ENCODE measurements around the gene SACM1L. TPM values are rescaled to one million over a fixed set of nuclear protein-coding genes. Genes with fewer than 3 reads are reported as not detected.

The SACM1L gene
- total and polyA plus RNA-seq, 2 of the 4 experiments (the other 2 are of a cell fraction) = 19.0 to 40.9 TPM

DNA sequence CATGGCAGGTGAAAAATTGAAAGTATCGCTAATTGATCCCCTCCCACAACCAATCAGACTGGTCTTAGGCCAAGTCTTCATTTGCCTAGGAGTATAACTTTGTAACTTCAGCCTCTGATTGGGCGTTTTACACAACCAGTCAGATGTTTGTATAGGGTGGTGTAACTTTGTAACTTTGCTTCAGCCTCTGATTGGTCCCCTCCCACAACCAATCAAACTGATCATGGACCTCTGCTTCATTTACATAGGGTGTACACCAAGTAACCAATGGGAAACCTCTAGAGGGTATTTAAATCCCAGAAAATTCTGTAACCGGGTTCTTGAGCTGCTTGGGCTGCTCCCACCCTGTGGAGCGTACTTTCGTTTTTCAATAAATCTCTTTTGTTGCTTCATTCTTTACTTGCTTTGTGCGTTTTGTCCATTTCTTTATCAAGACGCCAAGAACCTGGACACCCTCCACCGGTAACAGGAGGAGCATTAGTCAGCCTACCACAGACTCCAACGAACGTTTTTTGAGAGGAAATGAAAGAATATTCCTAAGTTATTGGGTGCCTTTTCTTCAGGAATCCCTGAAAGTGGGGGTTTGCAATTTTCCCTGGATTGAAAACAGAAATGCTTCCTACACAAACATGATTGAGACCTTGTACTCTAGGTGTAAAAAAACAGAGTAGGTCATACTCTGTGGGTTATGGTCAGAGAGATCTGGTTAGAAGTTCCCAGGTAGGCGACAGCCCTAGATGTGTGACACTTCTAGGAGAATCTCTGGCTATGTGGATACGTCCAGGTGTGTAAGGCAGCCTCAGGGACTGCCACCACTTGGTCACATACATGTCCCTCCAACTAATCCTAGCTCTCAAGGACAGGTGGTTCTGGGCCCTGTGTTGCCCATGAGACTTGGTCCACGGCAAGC is 5.5 kb upstream of the SACM1L start (continued):
- TF ChIP-seq SMC3 (IDR thresholded peaks at IDR 0.05; ENCODE audit: low read depth, low read length) = no peak

- in situ Hi-C loops (cut with MboI; ENCODE audit: low sequenced_read_pairs) (no loop called here), dilution Hi-C loops (cut with HindIII; ENCODE audit: low sequenced_read_pairs, unreplicated experiment) (no loop called here), intact Hi-C loops (cut with micrococcal nuclease) (no loop called here)
- CTCF ChIA-PET = no interaction called here
- no peak overlapping the region for H4K5ac ChIP-seq (ENCODE audit: low read depth, low read length)
- H3K9me3 ChIP-seq (ENCODE audit: control insufficient read depth, insufficient read depth, low read length) = peaks cover 5% of the 10 kb centered on the region
- H2BK20ac ChIP-seq (ENCODE audit: low read depth, low read length) = no peak overlapping the region
- no peak overlapping the region for H3K4me2 ChIP-seq (ENCODE audit: low read depth, low read length)
- H3K56ac ChIP-seq (ENCODE audit: extremely low read depth, insufficient read depth, low read length) = no peak overlapping the region
- peaks cover 5% of the 10 kb centered on the region; the same call in 1 of the 2 replicates for H3K9me1 ChIP-seq (ENCODE audit: insufficient read depth, low read length)
- WGBS, 2 experiments (ENCODE audit: extremely low coverage in 2 of 2, insufficient read length in 1 of 2) = 10% methylated on average over 2 of the region's 12 CpGs; no CpG with 5 or more reads in 1 of the 2 experiments
- no peak overlapping the region for H3K9ac ChIP-seq (ENCODE audit: low read depth, low read length)
- ATAC-seq (ENCODE audit: low read depth) (no peak), DNase-seq (no peak)
- no peak overlapping the region for H3K18ac ChIP-seq (ENCODE audit: low read depth, low read length)
- no peak overlapping the region for H3K4ac ChIP-seq (ENCODE audit: low read depth, low read length)
- H3K79me1 ChIP-seq (ENCODE audit: low read depth in 1 of 2, low read length in 2 of 2) = peaks cover 5% of the 10 kb centered on the region in 2 experiments; a peak in 1 of 4 replicates
- no peak overlapping the region for H3K4me3 ChIP-seq (ENCODE audit: insufficient read depth, low read depth, low read length)
- H4K91ac ChIP-seq (ENCODE audit: insufficient read depth, low read depth, low read length) = no peak overlapping the region
- no peak overlapping the region for H2AFZ ChIP-seq (replicated peaks; ENCODE audit: low read length, poor library complexity)
- H3K23ac ChIP-seq (ENCODE audit: low read depth, low read length) = no peak overlapping the region
- H3K14ac ChIP-seq (replicated peaks; ENCODE audit: low read depth, low read length) = no peak overlapping the region
- no peak overlapping the region for H2BK15ac ChIP-seq (ENCODE audit: low read depth, low read length)
- POLR2A ChIA-PET (ENCODE audit: unreplicated experiment) = no interaction called here
- BruUV-seq (replicated peaks) = no TSS peak
- H3K4me1 ChIP-seq (ENCODE audit: control insufficient read depth, insufficient read depth, low read length) = no peaks in the 10 kb centered on the region
- no peak overlapping the region for H2BK120ac ChIP-seq (ENCODE audit: low read depth, low read length)
- H3K27me3 ChIP-seq (ENCODE audit: control insufficient read depth, insufficient read depth, low read length) = no peaks in the 10 kb centered on the region
- H4K20me1 ChIP-seq (ENCODE audit: insufficient read depth, low read length) = no peaks in the 10 kb centered on the region
- no peak overlapping the region for H2AK5ac ChIP-seq (ENCODE audit: low read depth, low read length)
- H3K36me3 ChIP-seq (ENCODE audit: control insufficient read depth, insufficient read depth, low read length) = peaks cover 15% of the 10 kb centered on the region
- H4K8ac ChIP-seq (ENCODE audit: low read depth in 2 of 2, low read length in 2 of 2) = no peak overlapping the region
- no peak overlapping the region for H2BK5ac ChIP-seq (ENCODE audit: low read depth, low read length, poor library complexity, severe bottlenecking)
- no peak overlapping the region for H2AK9ac ChIP-seq (replicated peaks; ENCODE audit: low read depth, low read length, poor library complexity)
- H3K27ac ChIP-seq (ENCODE audit: insufficient read depth, low read length) = no peak overlapping the region
- TF ChIP-seq FOS (IDR thresholded peaks at IDR 0.05; ENCODE audit: low read depth, low read length) = no peak
- TF ChIP-seq, protein P1, sequence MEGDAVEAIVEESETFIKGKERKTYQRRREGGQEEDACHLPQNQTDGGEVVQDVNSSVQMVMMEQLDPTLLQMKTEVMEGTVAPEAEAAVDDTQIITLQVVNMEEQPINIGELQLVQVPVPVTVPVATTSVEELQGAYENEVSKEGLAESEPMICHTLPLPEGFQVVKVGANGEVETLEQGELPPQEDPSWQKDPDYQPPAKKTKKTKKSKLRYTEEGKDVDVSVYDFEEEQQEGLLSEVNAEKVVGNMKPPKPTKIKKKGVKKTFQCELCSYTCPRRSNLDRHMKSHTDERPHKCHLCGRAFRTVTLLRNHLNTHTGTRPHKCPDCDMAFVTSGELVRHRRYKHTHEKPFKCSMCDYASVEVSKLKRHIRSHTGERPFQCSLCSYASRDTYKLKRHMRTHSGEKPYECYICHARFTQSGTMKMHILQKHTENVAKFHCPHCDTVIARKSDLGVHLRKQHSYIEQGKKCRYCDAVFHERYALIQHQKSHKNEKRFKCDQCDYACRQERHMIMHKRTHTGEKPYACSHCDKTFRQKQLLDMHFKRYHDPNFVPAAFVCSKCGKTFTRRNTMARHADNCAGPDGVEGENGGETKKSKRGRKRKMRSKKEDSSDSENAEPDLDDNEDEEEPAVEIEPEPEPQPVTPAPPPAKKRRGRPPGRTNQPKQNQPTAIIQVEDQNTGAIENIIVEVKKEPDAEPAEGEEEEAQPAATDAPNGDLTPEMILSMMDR (conservative IDR thresholded peaks at IDR 0.05; ENCODE audit: low read depth, low read length) = no peak
- no peak for TF ChIP-seq RCOR1 (IDR thresholded peaks at IDR 0.05; ENCODE audit: insufficient replicate concordance, low read length)
- TF ChIP-seq MAZ (IDR thresholded peaks at IDR 0.05; ENCODE audit: borderline replicate concordance, low read depth, low read length) = no peak
- TF ChIP-seq CEBPB (IDR thresholded peaks at IDR 0.05; ENCODE audit: low read depth, low read length) = no peak
- no peak for TF ChIP-seq BHLHE40 (IDR thresholded peaks at IDR 0.05; ENCODE audit: low read depth, low read length)
- no peak for TF ChIP-seq CHD1 (IDR thresholded peaks at IDR 0.05; ENCODE audit: low read depth, low read length)
- TF ChIP-seq USF2 (IDR thresholded peaks at IDR 0.05; ENCODE audit: low read depth, low read length) = no peak
- no peak for TF ChIP-seq MXI1 (IDR thresholded peaks at IDR 0.05; ENCODE audit: borderline replicate concordance, low read depth, low read length)
- TF ChIP-seq SMC3 (IDR thresholded peaks at IDR 0.05; ENCODE audit: low read depth, low read length) = no peak
Measured at GRCh38 chr3:45684327-45684892, 4.8 kb upstream of the SACM1L start.

Data from IMR-90 (cell line).